Type B pancreatic cell (in vitro differentiated cells): ENCODE data around the gene GABARAPL2. TPM values are rescaled to one million over a fixed set of nuclear protein-coding genes. Genes with fewer than 3 reads are reported as not detected.

ENCODE experiments used
- DNase-seq: peaks from one replicate; pipeline ENCODE4 v3.0.0; 2021; ENCODE audit warnings: mixed read lengths; ENCODE audit not compliant: unreplicated experiment; ENCODE audit errors: extremely low spot score
- H3K27ac Mint-ChIP-seq: 2 replicates; pipeline ENCODE4 v1.8.0; 2021; ENCODE audit warnings: mild to moderate bottlenecking, mixed read lengths
- H3K27me3 Mint-ChIP-seq: 2 replicates; pipeline ENCODE4 v1.8.0; 2021; ENCODE audit warnings: mixed read lengths
- H3K36me3 Mint-ChIP-seq: 2 replicates; pipeline ENCODE4 v1.8.0; 2021; ENCODE audit warnings: mixed read lengths
- H3K4me1 Mint-ChIP-seq: one replicate; pipeline ENCODE4 v1.8.0; 2021; ENCODE audit warnings: mixed read lengths; ENCODE audit not compliant: unreplicated experiment
- H3K4me3 Mint-ChIP-seq: 2 replicates; pipeline ENCODE4 v1.8.0; 2021; ENCODE audit warnings: mild to moderate bottlenecking, mixed read lengths
- H3K9me3 Mint-ChIP-seq: 2 replicates; pipeline ENCODE4 v1.8.0; 2021; ENCODE audit warnings: mixed read lengths
- CTCF ChIP-seq: fragments of 200-600 bp; sonication (generic); conservative IDR thresholded peaks from 2 replicates; pipeline ENCODE4 v1.5.0; 2021; ENCODE audit warnings: antibody characterized with exemption, mild to moderate bottlenecking
- total RNA-seq: library from RNA; stranded (reverse); gene quantifications from 2 replicates; pipeline ENCODE4 v1.2.1, GENCODE V29; 2021; ENCODE audit warnings: low replicate concordance

The GABARAPL2 gene
- total RNA-seq, 1 donor from 2014 or later, result 85.6 TPM

GRCh38 chr16:75603241-75603640, 37.1 kb downstream of the GABARAPL2 start:
- no peaks in the 10 kb centered on the region for H3K4me1 Mint-ChIP-seq
- no peaks in the 10 kb centered on the region for H3K9me3 Mint-ChIP-seq
- H3K27ac Mint-ChIP-seq, result no peak overlapping the region
- no peak for DNase-seq
- TF ChIP-seq CTCF, result no peak
- H3K36me3 Mint-ChIP-seq, result peaks cover 40% of the 10 kb centered on the region
- no peak overlapping the region for H3K4me3 Mint-ChIP-seq
- no peaks in the 10 kb centered on the region for H3K27me3 Mint-ChIP-seq

GRCh38 chr16:75606507-75606906, 40.3 kb downstream of the GABARAPL2 start:
- no peak for DNase-seq
- TF ChIP-seq CTCF, result no peak
- peaks cover 31% of the 10 kb centered on the region for H3K36me3 Mint-ChIP-seq
- H3K4me3 Mint-ChIP-seq, result no peak overlapping the region
- no peaks in the 10 kb centered on the region for H3K27me3 Mint-ChIP-seq
- H3K9me3 Mint-ChIP-seq, result no peaks in the 10 kb centered on the region
- H3K27ac Mint-ChIP-seq, result no peak overlapping the region
- no peaks in the 10 kb centered on the region for H3K4me1 Mint-ChIP-seq

GRCh38 chr16:75614066-75614897, 48.1 kb downstream of the GABARAPL2 start:
- no peaks in the 10 kb centered on the region for H3K27me3 Mint-ChIP-seq
- no peak for DNase-seq
- H3K4me3 Mint-ChIP-seq, result no peak overlapping the region
- no peak overlapping the region for H3K27ac Mint-ChIP-seq
- H3K9me3 Mint-ChIP-seq, result no peaks in the 10 kb centered on the region
- no peaks in the 10 kb centered on the region for H3K4me1 Mint-ChIP-seq
- no peak for TF ChIP-seq CTCF
- peaks cover 18% of the 10 kb centered on the region for H3K36me3 Mint-ChIP-seq

- H3K4me3 Mint-ChIP-seq, result no peak overlapping the region
- H3K36me3 Mint-ChIP-seq, result peaks cover 18% of the 10 kb centered on the region
- no peak for TF ChIP-seq CTCF
- no peak overlapping the region for H3K27ac Mint-ChIP-seq
- peaks cover under 1% of the 10 kb centered on the region for H3K4me1 Mint-ChIP-seq
- H3K27me3 Mint-ChIP-seq, result no peaks in the 10 kb centered on the region
- no peaks in the 10 kb centered on the region for H3K9me3 Mint-ChIP-seq
- no peak for DNase-seq
Measured at GRCh38 chr16:75615619-75616018, 49.4 kb downstream of the GABARAPL2 start.

- DNase-seq, result no peak
- H3K36me3 Mint-ChIP-seq, result peaks cover 18% of the 10 kb centered on the region
- TF ChIP-seq CTCF, result no peak
- H3K27me3 Mint-ChIP-seq, result no peaks in the 10 kb centered on the region
- no peaks in the 10 kb centered on the region for H3K9me3 Mint-ChIP-seq
- peaks cover 10% of the 10 kb centered on the region for H3K4me1 Mint-ChIP-seq
- no peak overlapping the region for H3K27ac Mint-ChIP-seq
- H3K4me3 Mint-ChIP-seq, result no peak overlapping the region
Measured at GRCh38 chr16:75616521-75617010, 50.4 kb downstream of the GABARAPL2 start.
